GM12872 (cell line): ENCODE measurements around the gene SLC41A2.

Experiments
- TF ChIP-seq, protein P1 (sequence below): IDR thresholded peaks from 3 replicates; pipeline ENCODE4 v1.5.1; 2011; ENCODE audit warnings: low read depth, mild to moderate bottlenecking, low read length, moderate library complexity; ENCODE audit not compliant: insufficient read depth

Gene SLC41A2

DNA sequence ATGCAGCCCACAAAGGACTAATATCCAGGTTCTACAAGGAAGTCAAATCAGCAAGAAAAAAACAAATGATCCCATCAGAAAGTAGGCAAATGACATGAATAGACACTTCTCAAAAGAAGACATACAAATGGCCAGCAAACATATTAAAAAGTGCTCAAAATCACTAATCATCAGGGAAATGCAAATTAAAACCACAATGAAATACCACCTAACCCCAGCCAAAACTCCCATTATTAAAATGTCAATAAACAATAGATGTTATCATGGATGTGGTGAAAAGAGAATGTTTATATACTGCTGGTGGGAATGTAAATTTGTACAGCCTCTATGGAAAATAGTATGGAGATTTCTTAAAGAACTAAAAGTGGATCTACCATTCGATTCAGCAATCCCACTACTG lies 25.0 kb downstream of the SLC41A2 start:
- TF ChIP-seq, protein P1, sequence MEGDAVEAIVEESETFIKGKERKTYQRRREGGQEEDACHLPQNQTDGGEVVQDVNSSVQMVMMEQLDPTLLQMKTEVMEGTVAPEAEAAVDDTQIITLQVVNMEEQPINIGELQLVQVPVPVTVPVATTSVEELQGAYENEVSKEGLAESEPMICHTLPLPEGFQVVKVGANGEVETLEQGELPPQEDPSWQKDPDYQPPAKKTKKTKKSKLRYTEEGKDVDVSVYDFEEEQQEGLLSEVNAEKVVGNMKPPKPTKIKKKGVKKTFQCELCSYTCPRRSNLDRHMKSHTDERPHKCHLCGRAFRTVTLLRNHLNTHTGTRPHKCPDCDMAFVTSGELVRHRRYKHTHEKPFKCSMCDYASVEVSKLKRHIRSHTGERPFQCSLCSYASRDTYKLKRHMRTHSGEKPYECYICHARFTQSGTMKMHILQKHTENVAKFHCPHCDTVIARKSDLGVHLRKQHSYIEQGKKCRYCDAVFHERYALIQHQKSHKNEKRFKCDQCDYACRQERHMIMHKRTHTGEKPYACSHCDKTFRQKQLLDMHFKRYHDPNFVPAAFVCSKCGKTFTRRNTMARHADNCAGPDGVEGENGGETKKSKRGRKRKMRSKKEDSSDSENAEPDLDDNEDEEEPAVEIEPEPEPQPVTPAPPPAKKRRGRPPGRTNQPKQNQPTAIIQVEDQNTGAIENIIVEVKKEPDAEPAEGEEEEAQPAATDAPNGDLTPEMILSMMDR, result no peak

DNA sequence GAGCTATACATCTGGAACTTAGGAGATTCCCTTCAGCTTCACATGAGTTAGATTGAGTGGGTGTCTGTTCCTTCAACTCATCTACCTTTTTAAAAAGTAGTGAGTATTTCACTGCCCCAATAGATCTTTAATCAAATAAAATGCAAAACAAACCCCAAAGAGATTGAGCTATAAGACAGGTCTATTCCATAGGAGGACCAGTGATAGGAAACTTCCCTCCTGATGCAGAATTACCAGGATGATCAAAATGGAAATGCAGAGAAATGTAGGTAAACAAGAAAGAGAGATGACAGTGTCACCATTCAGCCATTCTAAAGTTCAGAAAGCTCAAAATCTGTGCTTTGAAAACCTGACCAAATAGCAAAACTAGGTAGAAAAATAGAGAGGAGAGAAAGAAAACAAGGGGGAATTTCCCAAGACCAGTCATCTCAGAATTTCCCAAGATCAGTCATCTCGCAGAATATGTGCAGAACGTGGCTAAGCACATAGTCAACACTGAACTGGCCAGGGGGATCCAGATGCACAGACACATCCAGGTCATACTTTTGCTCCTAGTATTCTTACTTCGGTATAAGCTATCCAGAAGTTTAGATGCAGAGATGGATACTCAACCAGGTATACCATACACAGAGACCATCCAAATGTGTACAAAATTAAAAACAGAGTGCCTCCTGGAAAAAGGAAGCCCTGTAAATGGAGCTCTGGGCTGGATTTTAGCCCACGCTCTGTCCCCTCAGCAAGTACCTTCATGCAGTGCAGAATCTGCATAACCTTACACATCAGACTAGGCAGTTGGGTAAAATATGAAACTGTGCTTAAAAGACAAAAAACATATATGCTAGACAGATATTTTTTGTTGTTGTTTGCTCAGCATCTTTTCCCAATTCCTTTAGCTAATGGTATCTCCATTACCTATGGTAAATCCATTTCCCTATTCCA lies 27.4 kb downstream of the SLC41A2 start:
- TF ChIP-seq, protein P1, result no peak

DNA sequence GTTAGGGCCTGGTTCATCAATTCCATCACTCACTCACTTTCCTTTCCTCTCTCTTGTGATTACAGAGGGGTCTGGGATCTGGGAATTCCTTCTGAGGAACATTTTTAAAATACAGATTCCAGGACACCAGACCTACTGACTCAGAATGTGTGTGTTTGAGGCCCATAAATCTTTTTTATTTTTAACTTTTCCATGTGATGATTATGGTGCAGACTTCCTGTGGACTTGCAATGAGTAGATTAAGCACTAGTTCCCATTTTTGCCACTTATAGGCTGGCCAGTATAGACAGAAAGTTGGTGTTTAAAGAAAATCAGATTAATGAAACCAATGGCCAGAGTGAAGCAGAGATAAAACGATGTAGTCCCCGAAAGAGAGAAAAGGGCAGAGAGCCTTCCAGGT lies 28.1 kb downstream of the SLC41A2 start:
- TF ChIP-seq, protein P1, result no peak

DNA sequence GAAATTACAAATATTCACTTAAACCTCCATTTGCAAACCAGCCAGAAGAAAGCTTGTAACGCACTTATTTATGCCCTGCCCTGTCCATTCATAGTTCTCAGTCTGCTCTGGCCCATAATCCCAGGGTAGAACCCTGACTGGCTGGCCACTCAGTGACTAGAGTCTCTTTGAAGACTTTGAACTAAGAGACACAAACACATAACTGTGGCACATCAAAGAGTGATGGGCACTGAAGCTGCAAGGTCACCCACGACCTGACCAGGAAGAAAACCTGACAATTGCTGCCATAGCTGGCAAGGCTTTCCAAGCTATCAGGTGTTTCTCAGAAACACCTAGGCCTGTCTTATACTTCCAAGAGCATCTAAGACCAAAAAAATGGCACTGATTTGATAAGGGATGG lies 28.7 kb downstream of the SLC41A2 start:
- TF ChIP-seq, protein P1, result no peak

DNA sequence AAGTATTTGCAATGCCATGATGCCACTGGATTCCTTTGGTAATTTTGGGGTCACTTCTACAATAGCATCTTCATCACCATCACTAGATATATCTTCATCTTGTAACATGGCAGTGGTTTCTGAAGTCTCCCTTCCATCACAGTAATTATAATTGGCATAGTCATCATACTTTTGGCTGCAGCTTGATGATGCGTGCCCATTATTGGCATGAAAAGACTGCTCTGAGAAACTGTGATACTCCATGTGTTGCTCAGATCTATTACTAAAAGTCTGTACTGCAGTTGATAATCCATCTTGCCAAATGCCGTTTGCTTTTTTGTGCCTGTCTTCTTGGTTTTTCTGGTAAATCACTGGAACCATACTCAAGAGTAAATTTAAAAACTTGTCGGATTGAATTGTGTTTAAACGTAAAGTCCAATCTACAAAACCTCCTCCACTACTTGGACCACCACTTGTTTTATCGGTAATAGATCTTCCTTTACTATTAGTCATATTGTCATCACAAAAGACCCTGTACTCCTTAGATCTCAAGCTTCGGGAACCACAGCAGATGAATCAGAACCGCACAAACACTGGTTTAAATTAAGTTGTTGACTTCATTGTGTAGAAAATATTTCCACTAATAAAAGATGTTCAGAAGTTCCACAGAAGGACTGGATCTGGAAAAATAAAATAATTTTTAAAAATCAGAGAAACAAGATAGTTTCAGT lies 29.9 kb downstream of the SLC41A2 start:
- TF ChIP-seq, protein P1, result no peak

DNA sequence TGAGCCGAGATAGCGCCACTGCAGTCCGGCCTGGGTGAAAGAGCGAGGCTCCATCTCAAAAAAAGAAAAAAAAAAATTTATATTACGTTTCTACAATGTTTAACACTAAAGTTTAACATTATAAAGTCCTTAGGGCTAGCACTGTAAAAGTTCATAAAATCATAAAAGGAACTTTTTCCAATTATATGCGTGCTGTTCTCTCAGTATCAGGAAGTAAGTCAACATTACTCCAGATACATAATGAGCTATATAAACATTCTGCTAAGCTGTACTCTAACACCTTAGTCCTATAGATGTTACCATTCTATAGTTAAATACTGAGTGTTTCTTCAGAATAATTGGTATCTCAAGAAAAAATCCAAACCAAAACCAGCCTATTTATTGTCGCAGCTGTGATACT lies 32.6 kb downstream of the SLC41A2 start:
- TF ChIP-seq, protein P1, result no peak

DNA sequence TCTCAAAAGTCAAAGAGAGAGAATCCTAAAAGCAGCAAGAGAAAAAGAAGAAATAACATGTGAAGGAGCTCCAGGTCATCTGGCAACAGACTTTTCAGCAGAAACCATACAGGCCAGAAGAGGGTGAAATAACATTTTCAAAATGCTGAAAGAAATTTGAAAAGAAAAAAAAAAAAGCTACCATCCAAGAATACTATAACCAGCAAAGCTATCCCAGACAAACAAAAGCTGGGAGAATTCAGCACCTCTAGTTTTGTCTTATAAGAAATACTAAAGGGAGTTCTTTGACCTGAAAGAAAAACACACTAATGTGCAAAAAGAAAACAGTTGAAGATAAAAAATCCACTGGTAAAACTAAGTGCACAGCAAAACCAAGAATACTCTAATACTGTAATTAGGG lies 36.8 kb downstream of the SLC41A2 start:
- TF ChIP-seq, protein P1, result no peak
